GM18498 (cell line): Measurements from ENCODE around the gene FLAD1.

Experiments used
- ATAC-seq: cut with Tn5 transposase; IDR thresholded peaks from one replicate; pipeline ENCODE4 v1.9.1; 2021; ENCODE audit warnings: mild to moderate bottlenecking, moderate library complexity; ENCODE audit not compliant: unreplicated experiment

The FLAD1 gene

DNA sequence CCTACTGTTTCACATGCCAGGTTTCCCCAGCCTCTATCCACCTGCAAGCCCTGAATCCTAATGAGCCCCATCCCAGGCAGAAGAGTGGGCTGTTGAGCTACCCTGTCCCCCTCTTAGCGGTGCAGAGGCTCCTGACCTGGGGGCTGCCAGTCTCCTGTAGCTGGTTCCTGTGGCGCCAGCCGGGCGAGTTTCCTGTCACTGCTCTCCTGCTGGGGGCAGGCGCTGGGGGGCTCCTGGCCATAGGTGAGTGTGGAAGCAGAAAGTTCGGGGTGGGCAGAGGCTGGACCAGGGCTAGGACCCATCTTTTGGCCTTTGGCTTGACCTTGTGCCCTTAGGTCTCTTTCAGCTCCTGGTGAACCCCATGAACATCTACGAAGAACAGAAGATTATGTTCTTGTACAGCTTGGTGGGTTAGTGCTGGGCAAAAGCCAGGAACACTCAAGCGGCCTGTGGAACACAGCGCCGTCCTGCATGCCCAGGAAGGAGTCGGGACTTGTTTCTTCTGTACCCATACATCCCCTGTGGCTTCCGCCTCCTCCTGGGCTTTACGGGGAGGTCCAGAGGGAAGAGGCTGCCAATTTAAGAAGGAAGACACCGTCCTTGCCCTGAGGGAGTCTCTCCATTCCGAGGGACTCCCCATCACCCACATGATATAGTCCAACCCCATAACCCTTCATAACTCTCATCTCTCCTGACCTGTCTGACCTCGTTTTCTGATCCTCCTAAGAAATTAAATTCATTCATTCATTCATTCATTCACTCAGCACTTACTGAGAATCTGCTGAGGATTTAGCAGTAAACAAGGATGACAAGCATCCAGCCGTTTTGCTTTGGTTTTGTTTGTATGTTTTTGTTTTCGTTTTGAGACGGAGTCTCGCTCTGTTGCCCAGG, 51.4 kb downstream of the FLAD1 start:
- ATAC-seq, result no peak

DNA sequence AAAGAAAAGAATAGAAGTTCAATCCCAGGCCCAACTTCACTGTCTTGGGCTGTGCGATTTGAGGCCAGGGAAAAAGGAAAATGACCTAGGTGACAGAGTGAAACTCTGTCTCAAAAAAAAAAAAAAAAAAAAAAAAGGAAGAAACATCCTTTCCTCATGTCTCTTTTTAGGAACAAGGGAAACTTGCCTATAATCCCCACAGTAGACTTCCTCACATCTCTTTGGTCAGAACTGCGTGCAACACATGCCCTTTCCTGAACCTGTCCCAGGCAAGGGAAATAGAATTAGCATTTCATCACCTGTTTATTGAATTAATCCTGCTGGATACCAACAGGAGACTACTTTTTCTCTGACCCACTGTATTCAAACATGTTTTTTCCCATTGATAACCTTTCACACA, 52.8 kb downstream of the FLAD1 start:
- ATAC-seq, result no peak

DNA sequence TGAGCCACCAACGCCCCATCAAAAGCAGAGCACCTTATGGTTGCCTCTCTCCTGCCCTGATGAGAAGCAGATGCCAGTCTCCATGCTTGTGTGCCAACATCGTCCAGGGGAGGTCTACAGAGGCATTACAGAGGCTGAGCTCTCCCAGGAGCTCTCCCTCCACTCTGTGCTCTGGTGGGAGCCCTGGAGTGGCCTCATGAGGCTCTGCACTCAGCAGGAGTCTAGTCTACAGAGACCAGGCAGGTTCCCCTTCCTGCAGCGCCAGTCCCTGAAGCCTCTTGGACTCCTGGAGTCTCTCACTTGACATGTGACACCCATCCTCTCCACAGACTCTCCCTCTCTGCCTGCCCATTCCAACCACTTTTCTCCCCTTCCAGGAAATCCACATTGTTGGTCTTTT, 53.9 kb downstream of the FLAD1 start:
- no peak for ATAC-seq

DNA sequence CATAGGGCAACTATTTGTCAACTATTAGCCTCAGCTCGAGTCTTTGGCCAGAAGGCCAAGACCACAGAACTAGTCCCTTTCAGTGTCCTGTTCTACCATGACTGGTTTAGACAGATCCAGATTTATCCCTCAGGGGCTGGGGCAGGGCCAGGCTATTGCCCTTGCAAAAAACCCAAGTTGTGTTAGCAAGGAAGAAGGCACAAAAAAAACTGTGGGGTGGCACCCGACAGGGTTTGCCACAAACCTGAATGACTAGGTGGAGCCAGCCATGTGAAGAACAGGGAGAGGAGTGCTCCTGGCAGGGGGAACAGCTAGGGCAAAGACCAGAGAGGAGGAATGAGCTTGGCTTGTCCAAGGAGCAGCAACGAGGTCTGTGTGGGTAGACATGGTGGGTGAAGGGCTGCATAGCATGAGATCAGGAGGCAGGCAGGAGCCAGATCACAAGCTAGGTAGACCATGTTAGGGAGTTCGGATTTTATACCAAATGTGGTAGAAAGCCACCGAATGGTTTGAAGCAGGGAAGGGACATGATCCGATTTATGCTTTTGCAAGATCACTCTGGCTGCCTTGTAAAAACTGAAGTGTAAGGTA, 54.8 kb downstream of the FLAD1 start:
- no peak for ATAC-seq

DNA sequence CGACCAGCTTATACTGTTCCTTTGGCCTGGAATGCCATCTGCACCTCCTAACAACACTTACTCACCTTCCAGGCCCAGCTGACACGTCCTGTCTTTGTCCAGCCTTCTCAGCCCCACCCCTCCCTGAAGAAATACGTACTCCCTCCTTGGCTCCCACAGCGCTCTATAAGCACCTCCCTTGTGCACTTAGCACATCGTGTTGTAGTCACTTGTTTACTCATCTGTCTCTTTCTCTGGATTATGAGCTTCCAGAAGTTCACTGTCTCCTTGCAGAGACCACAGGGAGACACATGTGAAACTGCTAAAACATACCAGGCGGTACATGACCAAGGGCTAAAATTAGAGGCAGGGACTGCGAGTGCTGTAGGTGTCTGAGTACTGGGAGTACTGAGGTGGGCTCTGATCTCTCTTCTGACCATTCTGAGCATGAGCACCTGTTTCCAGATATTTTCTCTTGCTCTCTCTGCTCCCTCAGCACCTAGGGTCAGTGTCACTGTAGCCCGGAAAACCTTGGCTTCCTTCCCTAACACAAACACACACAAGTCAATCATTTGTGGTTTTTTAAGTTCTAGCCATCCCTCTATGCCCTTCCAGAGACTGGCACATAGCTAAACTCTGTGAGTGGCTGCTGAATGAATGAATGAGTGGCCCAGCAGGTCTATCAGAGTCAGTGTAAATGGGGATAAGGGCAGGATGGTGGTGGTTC, 55.6 kb downstream of the FLAD1 start:
- no peak for ATAC-seq

DNA sequence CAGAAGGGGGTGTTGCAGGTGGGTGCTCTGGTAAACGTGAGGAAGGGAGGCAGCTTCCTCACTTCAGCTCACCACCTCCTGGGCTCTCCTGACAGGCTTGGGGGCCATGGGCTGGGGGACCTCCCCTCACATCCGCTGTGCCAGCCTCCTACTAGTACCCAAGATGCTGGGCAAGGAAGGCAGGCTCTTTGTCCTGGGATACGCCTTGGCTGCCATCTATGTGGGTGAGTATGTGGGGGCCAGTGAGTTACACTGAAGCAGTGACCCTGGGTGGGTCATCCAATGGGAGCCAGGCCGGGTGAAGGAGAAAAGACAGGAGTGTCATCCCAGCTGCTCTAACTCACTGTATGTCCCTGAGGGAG, 56.1 kb downstream of the FLAD1 start:
- no peak for ATAC-seq

DNA sequence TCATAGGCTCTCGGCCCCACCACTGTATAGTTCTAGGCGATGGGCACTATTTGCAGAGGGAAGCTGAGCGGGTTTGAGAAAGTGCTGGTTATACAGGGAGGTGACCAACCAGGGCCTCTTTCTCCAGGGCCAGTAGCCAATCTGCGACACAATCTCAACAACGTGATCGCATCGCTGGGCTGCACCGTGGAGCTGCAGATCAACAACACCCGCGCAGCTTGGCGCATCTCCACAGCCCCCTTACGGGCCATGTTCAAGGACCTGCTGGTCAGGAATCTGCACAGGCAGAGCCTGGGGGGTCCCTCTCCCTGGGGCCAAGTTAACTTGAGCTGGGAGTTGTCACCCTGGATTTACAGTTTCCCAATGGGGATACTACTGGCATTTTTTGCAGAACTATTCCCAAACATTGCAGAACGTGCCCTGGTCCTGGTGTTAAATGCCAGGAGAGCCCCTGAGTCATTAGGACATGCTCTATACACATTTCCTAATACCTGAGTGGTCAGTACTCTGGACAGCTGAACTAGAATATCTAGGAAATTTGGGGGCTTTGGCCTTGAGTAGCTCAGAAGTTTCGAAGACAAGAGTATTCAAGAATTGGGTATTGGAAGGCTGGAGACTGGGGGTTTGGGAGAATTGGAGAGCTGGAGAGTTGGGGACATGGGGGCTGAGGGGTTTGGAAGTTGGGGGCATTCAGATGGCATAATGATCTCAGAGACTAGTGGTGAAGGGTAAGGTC, 57.4 kb downstream of the FLAD1 start:
- no peak for ATAC-seq
